HG03432 (cell line): ENCODE data around the gene HS3ST4.

Experiments
- ATAC-seq: cut with Tn5 transposase; IDR thresholded peaks from one replicate; pipeline ENCODE4 v1.9.1; 2021; ENCODE audit warnings: mild to moderate bottlenecking, moderate library complexity; ENCODE audit not compliant: unreplicated experiment

Gene HS3ST4

DNA sequence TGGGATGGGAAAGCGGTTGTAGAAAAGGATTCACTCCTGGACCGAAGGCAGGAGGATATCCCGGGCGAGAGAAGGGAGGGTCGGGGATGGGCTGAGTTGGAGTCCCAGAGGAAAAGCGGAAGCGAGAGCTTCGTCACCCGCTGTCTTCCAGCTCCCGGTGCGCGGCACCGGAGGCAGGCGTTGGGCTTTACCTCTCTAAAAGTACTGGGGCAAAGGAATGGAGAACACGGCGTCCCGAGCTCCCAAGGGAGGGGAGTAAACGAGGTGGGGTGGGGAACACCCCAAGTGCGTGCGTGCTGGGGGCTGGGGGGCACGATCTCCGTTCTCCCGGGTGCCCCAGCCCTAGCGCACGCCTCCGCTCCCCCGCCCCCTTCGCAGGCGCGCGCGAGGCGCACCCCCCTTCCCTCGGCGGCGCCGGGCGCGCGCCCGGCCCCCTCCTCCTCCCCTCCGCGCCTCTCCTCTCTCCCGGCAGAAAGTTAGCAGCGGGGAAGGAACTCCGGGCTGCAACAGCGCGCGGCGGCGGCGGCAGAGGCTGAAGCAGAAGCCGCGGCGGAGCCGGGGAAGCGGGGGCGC is at the start of gene HS3ST4:
Gene HS3ST4 (plus strand): TSS at position 441 of the 573 bp plus-strand sequence.
- no peak for ATAC-seq

- no peak for ATAC-seq
Observed at GRCh38 chr16:25643633-25644032, 48.1 kb upstream of the HS3ST4 start.

DNA sequence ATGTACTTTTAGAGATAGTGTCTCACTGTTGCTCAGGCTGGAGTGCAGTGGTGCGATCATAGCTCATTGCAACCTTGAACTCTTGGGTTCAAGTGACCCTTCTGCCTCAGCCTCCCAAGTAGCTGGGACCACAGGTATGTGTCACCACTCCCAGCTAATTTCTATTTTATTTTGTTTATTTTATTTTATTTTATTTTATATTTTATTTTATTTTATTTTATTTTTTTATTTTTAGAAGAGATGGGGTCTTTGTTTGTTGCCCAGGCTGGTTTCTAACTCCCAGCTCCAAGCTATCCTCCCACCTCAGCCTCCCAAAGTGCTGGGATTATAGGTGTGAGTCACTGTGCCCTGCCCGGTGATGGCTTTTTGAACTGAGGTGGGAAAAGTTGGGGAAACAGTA is 35.1 kb upstream of the HS3ST4 start:
- no peak for ATAC-seq

GRCh38 chr16:25676820-25677219 is 14.9 kb upstream of the HS3ST4 start:
- ATAC-seq: no peak

GRCh38 chr16:25679511-25679910 is 12.2 kb upstream of the HS3ST4 start:
- no peak for ATAC-seq

DNA sequence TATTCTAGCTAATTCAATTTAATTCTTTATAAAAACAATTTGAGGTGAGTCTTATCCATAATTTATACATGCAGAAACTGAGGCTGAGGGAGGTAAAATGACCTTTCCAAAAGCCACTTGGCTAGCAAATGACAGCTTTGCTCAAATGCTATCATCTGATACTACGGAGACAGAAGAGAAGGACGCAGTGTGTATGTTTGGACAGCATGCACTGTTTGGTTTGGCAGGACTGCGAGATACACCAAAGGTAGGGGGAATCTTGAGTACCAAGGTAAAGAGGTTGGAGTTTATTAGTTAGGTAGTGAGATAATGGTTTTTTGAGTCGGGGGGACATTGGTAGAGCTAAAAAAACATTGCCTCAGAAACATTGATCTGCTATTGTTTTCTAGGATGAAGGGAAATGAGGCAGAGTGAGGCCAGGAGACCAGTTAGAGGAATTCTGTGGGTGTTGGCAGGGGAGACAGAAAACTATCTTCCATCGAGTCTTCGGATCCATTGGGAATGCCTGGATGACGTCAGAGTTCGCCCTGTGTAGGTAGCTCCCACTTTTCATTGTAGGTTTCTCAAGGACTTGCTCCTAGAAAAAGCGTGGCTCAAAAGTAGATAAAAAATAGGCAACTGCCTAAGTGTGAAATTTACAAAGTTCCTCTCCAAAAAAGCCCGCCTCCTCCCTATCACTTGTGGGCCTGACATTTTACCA is 2.5 kb upstream of the HS3ST4 start:
- ATAC-seq: no peak

- no peak for ATAC-seq
Observed at GRCh38 chr16:25690552-25691143, 1.1 kb upstream of the HS3ST4 start.

GRCh38 chr16:25692351-25692741 is 587 bp downstream of the HS3ST4 start:
- no peak for ATAC-seq

- no peak for ATAC-seq
Observed at GRCh38 chr16:25692742-25693508, 1.2 kb downstream of the HS3ST4 start.

- no peak for ATAC-seq
Observed at GRCh38 chr16:25693631-25694030, 1.9 kb downstream of the HS3ST4 start.

DNA sequence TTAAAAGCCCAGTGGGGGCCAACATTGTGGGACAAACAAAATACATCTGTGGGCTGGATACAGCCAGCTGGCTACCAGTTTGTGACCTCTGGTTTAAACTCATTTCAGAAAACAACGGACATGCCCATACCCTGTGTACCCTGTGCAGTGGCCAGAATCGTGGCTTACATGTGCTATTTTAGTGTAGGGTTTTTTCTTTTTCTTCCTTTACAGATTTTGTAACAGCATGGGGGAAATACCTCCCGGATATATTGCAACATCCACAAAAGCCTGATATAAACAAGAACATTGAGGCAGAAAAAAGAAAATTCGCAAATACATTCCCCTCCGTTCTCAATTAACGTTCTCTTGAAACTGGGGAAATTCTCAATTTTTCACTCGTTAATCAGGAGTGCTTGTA is 7.3 kb downstream of the HS3ST4 start:
- no peak for ATAC-seq

- no peak for ATAC-seq
Observed at GRCh38 chr16:25700547-25700946, 8.8 kb downstream of the HS3ST4 start.

GRCh38 chr16:25707553-25707952 is 15.8 kb downstream of the HS3ST4 start:
- no peak for ATAC-seq

DNA sequence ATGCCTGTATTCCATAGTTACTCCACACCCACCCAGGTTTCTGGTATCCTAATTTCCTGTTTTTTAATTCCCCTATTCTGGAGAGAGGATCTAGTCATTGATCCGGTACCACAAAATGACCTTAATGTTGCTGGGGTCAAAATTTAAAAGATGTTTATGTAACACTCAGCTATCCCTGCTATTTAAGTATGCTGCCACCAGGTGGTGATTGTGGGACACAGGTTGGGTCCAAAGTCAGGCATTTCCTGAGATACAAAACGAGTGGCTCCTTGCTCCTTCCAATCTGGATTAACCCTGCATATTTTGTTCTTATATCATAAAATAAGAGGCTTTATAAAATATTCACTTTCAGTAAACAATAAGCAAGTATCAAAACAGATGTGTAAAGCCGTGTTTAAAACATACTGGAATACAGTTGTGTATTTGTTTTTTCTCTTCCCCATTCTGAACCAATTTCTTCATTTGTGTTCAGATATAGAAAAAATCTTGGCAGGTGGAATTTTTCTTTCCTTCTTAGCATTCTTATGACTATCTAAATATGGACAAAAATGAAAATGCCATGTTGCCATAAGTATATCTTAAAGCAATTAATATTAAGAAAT is 16.3 kb downstream of the HS3ST4 start:
- no peak for ATAC-seq

DNA sequence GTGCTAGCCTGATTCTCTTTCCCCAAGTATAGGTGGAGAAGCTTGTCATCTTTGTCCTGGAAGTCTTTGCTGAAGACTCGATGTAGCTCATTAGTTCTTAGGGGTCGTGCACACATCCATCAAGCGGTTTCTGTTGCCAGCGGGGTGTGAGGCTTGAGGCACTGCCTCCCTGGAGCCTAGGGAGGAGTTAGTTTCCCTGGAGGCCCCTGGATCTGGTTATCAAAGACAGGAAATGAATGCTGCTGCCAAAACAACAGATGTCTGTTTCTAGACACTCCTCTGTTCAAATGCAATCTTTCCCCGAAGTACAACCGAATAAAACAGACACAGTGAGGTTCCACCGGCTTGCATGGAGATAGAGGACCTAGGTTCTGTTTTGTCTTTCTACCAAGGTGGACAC is 17.5 kb downstream of the HS3ST4 start:
- ATAC-seq: no peak

- no peak for ATAC-seq
Observed at GRCh38 chr16:25713785-25714570, 22.2 kb downstream of the HS3ST4 start.

- no peak for ATAC-seq
Observed at GRCh38 chr16:25716186-25716585, 24.4 kb downstream of the HS3ST4 start.

DNA sequence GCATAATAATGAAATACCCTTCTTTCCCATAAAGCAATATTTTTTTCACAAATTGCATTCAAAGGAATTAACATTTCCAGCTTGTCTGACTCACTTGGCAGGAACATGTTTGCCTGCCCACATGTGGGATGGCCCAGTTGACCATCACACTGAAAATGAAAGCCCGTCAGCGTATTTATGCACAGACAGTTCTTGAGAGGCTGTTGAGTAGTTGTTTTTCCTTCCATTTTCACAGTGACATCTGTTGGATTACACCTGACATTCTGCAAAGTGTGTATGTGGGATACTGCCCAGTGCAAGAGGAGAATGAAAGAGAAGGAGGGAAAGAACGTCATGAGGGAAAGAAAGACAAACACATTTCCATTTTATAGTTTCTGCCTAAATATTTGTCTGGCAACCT is 29.7 kb downstream of the HS3ST4 start:
- no peak for ATAC-seq

DNA sequence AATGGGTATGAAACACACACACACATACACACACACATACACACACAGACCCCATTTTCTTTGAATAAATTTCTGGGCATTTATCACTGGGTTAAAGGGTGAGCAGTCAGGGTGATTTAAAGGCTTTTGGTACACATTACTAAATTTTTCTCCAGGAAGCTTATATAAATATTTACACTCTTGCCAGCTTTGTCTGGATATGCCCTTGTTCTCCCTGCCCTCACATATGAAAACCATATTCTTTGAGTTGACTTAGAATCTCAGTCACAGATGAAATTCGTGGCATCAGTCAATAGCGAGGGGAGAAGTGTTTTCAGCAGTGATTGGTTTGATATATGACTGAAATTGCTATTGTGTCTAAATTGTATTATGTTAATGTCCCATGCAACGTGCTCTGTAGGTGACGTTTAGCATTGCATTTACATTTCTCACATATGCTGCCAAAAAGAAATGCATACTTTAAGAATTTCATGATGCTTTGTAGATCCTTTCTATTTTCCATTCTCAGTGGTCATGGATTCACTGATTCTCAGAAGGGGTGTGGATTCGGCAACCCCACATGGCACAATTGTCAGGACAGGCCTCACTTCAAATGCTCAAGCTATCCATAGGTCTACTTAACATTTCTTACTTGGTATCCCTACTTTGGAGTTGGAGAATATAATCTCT is 34.8 kb downstream of the HS3ST4 start:
- no peak for ATAC-seq
